ENCODE measurements around the gene TRIM67.

GRCh38 chr1:231176421-231176820, 14.6 kb downstream of the TRIM67 start:
- TF ChIP-seq THRAP3 (IDR thresholded peaks at IDR 0.05; ENCODE audit: borderline replicate concordance) (no peak), BHLHE40 (IDR thresholded peaks at IDR 0.05; ENCODE audit: low read length) (no peak), RNF219 (CRISPR knock-in tag; IDR thresholded peaks at IDR 0.05) (no peak), PHB (CRISPR knock-in tag; IDR thresholded peaks at IDR 0.05) (no peak), SIN3B (IDR thresholded peaks at IDR 0.05; ENCODE audit: low read depth) (no peak), E2F4 (CRISPR knock-in tag; IDR thresholded peaks at IDR 0.05; ENCODE audit: low read depth) (no peak), MTF1 (CRISPR knock-in tag; IDR thresholded peaks at IDR 0.05; ENCODE audit: borderline replicate concordance) (no peak), BRD4 (IDR thresholded peaks at IDR 0.05) (no peak)
- TF ChIP-seq, protein P1, sequence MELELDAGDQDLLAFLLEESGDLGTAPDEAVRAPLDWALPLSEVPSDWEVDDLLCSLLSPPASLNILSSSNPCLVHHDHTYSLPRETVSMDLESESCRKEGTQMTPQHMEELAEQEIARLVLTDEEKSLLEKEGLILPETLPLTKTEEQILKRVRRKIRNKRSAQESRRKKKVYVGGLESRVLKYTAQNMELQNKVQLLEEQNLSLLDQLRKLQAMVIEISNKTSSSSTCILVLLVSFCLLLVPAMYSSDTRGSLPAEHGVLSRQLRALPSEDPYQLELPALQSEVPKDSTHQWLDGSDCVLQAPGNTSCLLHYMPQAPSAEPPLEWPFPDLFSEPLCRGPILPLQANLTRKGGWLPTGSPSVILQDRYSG (tag; conservative IDR thresholded peaks at IDR 0.05; ENCODE audit: low read depth) = no peak
- TF ChIP-seq, protein P2, sequence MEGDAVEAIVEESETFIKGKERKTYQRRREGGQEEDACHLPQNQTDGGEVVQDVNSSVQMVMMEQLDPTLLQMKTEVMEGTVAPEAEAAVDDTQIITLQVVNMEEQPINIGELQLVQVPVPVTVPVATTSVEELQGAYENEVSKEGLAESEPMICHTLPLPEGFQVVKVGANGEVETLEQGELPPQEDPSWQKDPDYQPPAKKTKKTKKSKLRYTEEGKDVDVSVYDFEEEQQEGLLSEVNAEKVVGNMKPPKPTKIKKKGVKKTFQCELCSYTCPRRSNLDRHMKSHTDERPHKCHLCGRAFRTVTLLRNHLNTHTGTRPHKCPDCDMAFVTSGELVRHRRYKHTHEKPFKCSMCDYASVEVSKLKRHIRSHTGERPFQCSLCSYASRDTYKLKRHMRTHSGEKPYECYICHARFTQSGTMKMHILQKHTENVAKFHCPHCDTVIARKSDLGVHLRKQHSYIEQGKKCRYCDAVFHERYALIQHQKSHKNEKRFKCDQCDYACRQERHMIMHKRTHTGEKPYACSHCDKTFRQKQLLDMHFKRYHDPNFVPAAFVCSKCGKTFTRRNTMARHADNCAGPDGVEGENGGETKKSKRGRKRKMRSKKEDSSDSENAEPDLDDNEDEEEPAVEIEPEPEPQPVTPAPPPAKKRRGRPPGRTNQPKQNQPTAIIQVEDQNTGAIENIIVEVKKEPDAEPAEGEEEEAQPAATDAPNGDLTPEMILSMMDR (IDR thresholded peaks at IDR 0.05 in 2 of 3, conservative IDR thresholded peaks at IDR 0.05 in 1 of 3; ENCODE audit: insufficient read depth in 2 of 3, low read depth in 1 of 3, low read length in 3 of 3) = no peak

Data from K562 (cell line).